Neural progenitor cell (in vitro differentiated cells): Measurements from ENCODE around the gene FMNL2. TPM values are rescaled to one million over a fixed set of nuclear protein-coding genes. Genes with fewer than 3 reads are reported as not detected.

ENCODE experiments used
- DNase-seq: peaks from one replicate; pipeline ENCODE4 v3.0.0-alpha.2; 2016; ENCODE audit warnings: low spot score
- H2AFZ ChIP-seq: fragments of 200-600 bp; sonication (generic); replicated peaks from 2 replicates; pipeline ENCODE4 v1.6.1; 2016; ENCODE audit warnings: antibody characterized with exemption
- H3F3A ChIP-seq: fragments of 200-600 bp; sonication (generic); 2 replicates; pipeline ENCODE4 v1.6.1; 2016; ENCODE audit warnings: antibody characterized with exemption, low read depth
- H3K27ac ChIP-seq: fragments of 200-600 bp; sonication (generic); 2 replicates; pipeline ENCODE4 v1.5.1; 2016; ENCODE audit warnings: mild to moderate bottlenecking
- H3K27me3 ChIP-seq: fragments of 200-600 bp; sonication (generic); 2 replicates; pipeline ENCODE4 v1.6.1; 2016; ENCODE audit warnings: mild to moderate bottlenecking, moderate library complexity
- H3K36me3 ChIP-seq: fragments of 200-600 bp; sonication (generic); 2 replicates; pipeline ENCODE4 v1.5.1; 2016
- H3K4me1 ChIP-seq: fragments of 200-600 bp; sonication (generic); 2 replicates; pipeline ENCODE4 v1.6.1; 2016; ENCODE audit warnings: mixed run types
- H3K4me2 ChIP-seq: fragments of 200-600 bp; sonication (generic); 2 replicates; pipeline ENCODE4 v1.6.1; 2016
- H3K4me3 ChIP-seq: fragments of 200-600 bp; sonication (generic); 2 replicates; pipeline ENCODE4 v1.5.1; 2016
- H3K79me2 ChIP-seq: fragments of 200-600 bp; sonication (generic); 2 replicates; pipeline ENCODE4 v1.6.1; 2016; ENCODE audit warnings: low read depth
- H3K9ac ChIP-seq: fragments of 200-600 bp; sonication (generic); 2 replicates; pipeline ENCODE4 v1.6.1; 2016
- H3K9me3 ChIP-seq: fragments of 200-600 bp; sonication (generic); 2 replicates; pipeline ENCODE4 v1.5.1; 2016; ENCODE audit warnings: low read depth
- H4K20me1 ChIP-seq: fragments of 200-600 bp; sonication (generic); 2 replicates; pipeline ENCODE4 v1.6.1; 2016; ENCODE audit warnings: low read depth
- H3K27ac Mint-ChIP-seq: 3 replicates; pipeline ENCODE4 v1.8.0; 2021; ENCODE audit warnings: mixed read lengths
- H3K27me3 Mint-ChIP-seq: 2 replicates; pipeline ENCODE4 v1.8.0; 2022; ENCODE audit warnings: low read depth, mild to moderate bottlenecking, inconsistent platforms, moderate library complexity, mixed read lengths; ENCODE audit not compliant: insufficient read depth
- H3K36me3 Mint-ChIP-seq: 3 replicates; pipeline ENCODE4 v1.8.0; 2021; ENCODE audit warnings: mixed read lengths
- H3K4me1 Mint-ChIP-seq: 3 replicates; pipeline ENCODE4 v1.8.0; 2021; ENCODE audit warnings: mixed read lengths
- H3K4me3 Mint-ChIP-seq: 3 replicates; pipeline ENCODE4 v1.8.0; 2021; ENCODE audit warnings: mild to moderate bottlenecking, moderate library complexity, mixed read lengths
- H3K9me3 Mint-ChIP-seq: 3 replicates; pipeline ENCODE4 v1.8.0; 2020; ENCODE audit warnings: mixed read lengths
- CTCF ChIP-seq: fragments of 200-600 bp; sonication (generic); IDR thresholded peaks from 2 replicates; pipeline ENCODE4 v1.5.1; 2017; ENCODE audit warnings: antibody characterized with exemption, mild to moderate bottlenecking
- EZH2 ChIP-seq: fragments of 200-600 bp; sonication (generic); IDR thresholded peaks from 2 replicates; pipeline ENCODE4 v1.6.1; 2017; ENCODE audit warnings: antibody characterized with exemption, mild to moderate bottlenecking, moderate library complexity
- EZH2phosphoT487 ChIP-seq: fragments of 200-600 bp; sonication (generic); IDR thresholded peaks from 2 replicates; pipeline ENCODE4 v1.6.1; 2017; ENCODE audit warnings: antibody characterized with exemption
- total RNA-seq: library from RNA; depleted of rRNA; stranded (reverse); fragments of >200 nt; gene quantifications from 2 replicates; pipeline ENCODE4 v1.2.3, GENCODE V29; 2015; ENCODE audit warnings: low replicate concordance

The FMNL2 gene
- total RNA-seq, 1 donor from 2014 or later: 99.7 TPM

GRCh38 chr2:152304836-152305235 is 30.1 kb upstream of the FMNL2 start:
- Mint-ChIP-seq H3K27ac (no peak overlapping the region), H3K9me3 (no peaks in the 10 kb centered on the region), H3K27me3 (no peaks in the 10 kb centered on the region), H3K36me3 (no peaks in the 10 kb centered on the region), H3K4me3 (no peak overlapping the region), H3K4me1 (no peaks in the 10 kb centered on the region)
- Histone ChIP-seq H3K27me3 (no peaks in the 10 kb centered on the region), H3F3A (no peaks in the 10 kb centered on the region), H3K9me3 (no peaks in the 10 kb centered on the region), H2AFZ (no peak overlapping the region), H3K36me3 (no peaks in the 10 kb centered on the region), H3K4me3 (no peak overlapping the region), H3K4me2 (no peak overlapping the region), H3K79me2 (no peaks in the 10 kb centered on the region), H3K9ac (no peak overlapping the region), H4K20me1 (no peaks in the 10 kb centered on the region), H3K4me1 (no peaks in the 10 kb centered on the region), H3K27ac (no peak overlapping the region)
- DNase-seq: no peak
- TF ChIP-seq CTCF: no peak
- no peak for TF ChIP-seq EZH2phosphoT487
- no peak for TF ChIP-seq EZH2

- Mint-ChIP-seq H3K4me1 (no peaks in the 10 kb centered on the region), H3K9me3 (no peaks in the 10 kb centered on the region), H3K36me3 (no peaks in the 10 kb centered on the region), H3K4me3 (no peak overlapping the region), H3K27me3 (peaks cover 3% of the 10 kb centered on the region), H3K27ac (no peak overlapping the region)
- H3K27me3 ChIP-seq: no peaks in the 10 kb centered on the region
- no peak overlapping the region for H3K4me2 ChIP-seq
- no peaks in the 10 kb centered on the region for H3K4me1 ChIP-seq
- no peaks in the 10 kb centered on the region for H3F3A ChIP-seq
- H3K27ac ChIP-seq: no peak overlapping the region
- no peak for TF ChIP-seq EZH2
- no peak for TF ChIP-seq EZH2phosphoT487
- no peak for TF ChIP-seq CTCF
- H4K20me1 ChIP-seq: no peaks in the 10 kb centered on the region
- DNase-seq: no peak
- no peak overlapping the region for H3K4me3 ChIP-seq
- H3K9ac ChIP-seq: no peak overlapping the region
- no peaks in the 10 kb centered on the region for H3K36me3 ChIP-seq
- no peaks in the 10 kb centered on the region for H3K9me3 ChIP-seq
- H2AFZ ChIP-seq: no peak overlapping the region
- H3K79me2 ChIP-seq: no peaks in the 10 kb centered on the region
Measured at GRCh38 chr2:152307863-152308262, 27.1 kb upstream of the FMNL2 start.

GRCh38 chr2:152309352-152310214 is 25.4 kb upstream of the FMNL2 start:
- DNase-seq: no peak
- Mint-ChIP-seq H3K27ac (no peak overlapping the region), H3K9me3 (peaks cover 11% of the 10 kb centered on the region), H3K4me3 (no peak overlapping the region), H3K36me3 (no peaks in the 10 kb centered on the region), H3K4me1 (no peaks in the 10 kb centered on the region), H3K27me3 (peaks cover 3% of the 10 kb centered on the region)
- no peak overlapping the region for H3K4me2 ChIP-seq
- H3K79me2 ChIP-seq: no peaks in the 10 kb centered on the region
- no peaks in the 10 kb centered on the region for H3K4me1 ChIP-seq
- no peaks in the 10 kb centered on the region for H3K36me3 ChIP-seq
- H3K9ac ChIP-seq: no peak overlapping the region
- no peaks in the 10 kb centered on the region for H4K20me1 ChIP-seq
- no peak overlapping the region for H3K27ac ChIP-seq
- no peak overlapping the region for H2AFZ ChIP-seq
- no peaks in the 10 kb centered on the region for H3F3A ChIP-seq
- no peaks in the 10 kb centered on the region for H3K27me3 ChIP-seq
- H3K4me3 ChIP-seq: no peak overlapping the region
- H3K9me3 ChIP-seq: no peaks in the 10 kb centered on the region
- no peak for TF ChIP-seq EZH2phosphoT487
- no peak for TF ChIP-seq EZH2
- no peak for TF ChIP-seq CTCF
